GM19328 (cell line): ENCODE results near the gene ATG16L1.

Experiments
- ATAC-seq: cut with Tn5 transposase; IDR thresholded peaks from one replicate; pipeline ENCODE4 v1.9.1; 2021; ENCODE audit warnings: mild to moderate bottlenecking, moderate library complexity; ENCODE audit not compliant: unreplicated experiment

The ATG16L1 gene

DNA sequence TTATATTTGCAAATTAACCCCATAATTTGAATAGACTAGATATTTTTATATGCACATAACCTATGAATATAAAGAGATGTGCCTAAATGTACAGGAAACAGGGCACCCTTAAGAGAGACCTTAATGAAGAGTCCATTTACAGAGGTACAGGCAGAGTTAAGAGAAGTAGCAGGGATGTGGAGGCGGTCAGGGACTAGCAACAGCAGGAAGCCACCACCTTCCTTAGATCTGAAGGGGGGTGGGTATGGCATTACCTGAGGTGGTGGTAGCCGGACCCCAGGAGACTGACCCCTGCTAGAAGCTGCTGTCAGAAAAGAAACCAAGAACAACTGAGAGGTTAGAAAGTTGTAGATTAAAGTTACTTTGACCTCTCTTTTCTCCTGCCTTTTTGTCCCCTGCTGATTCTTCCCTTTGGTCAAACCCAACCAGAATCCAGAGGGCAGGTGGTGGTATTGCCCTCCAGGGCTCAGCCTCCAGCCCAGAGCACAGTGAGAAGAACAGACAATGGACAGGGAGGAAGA, 24.9 kb upstream of the ATG16L1 start:
- ATAC-seq: no peak

DNA sequence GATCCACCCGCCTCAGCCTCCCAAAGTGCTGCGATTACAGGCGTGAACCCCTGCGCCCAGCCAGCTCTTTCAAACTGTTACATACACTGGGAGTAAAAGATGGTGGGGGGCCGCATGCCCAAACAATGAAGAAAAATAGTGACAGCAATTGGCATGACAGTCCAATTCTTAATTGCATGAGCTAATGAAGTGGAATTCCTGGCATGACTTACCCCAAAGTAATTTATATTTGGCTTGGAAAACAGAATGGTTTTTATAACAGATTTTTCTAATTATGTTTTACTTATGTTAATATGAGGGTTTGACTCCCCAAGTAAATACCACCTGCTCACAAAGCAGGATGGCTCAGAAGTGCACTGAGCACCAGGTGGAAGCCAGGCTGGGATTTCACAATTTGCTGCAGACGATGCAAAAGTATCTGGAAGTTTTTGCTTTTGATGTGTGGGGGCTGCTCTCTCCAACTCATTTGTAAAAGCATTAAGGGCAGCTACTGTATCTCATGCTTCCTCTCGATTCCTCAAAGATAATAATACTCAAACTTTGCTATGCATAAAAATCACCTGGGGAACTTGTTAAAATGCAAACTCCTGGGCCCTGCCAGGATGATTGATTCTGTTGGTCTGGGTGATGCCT, 24.0 kb upstream of the ATG16L1 start:
- ATAC-seq: no peak

DNA sequence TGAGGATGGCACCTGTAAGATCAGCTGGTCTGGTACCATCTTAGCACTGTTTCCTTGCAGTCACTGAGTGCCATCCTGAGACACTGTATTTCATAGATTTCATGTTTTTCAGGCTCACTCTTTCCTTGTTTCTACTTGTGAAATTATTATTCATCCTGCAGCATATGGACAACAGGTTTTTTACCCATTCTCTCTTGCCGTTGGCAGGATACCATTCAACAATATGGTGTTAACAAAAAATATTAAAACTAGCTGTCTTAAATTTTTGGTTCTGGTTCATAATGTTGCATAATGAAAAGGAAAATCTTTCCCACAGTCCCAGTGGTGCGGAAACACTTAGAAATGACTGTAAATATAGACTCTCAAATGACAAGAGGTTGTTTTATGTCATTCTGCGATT, 23.1 kb upstream of the ATG16L1 start:
- no peak for ATAC-seq

DNA sequence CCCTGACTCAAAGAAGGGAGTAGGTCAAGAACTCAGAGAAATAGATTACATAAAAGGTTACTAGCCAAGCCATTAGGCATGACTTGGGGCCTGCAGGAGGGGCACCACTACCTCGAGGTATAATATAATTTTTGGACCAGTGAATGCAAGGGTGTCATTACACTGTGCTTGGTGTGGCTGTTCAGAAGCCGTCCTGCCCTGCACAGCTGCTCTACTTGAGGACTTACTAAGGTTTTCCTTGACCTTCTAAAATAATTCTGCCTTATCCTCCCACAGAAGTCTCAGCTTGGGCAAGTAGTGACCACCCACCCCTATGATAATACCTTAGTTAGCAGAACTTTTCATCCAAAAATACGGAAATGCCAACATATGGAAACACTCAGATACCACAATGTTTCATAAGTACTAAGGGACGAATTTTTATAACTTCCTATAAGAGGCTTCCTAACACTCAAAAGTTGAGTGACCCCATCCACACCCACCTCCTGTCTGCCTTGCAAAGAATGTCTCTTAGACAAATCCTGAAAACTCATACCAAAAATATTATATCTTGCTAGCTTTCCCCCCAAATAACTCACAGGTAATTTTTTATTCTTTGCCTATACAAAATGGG, 17.7 kb upstream of the ATG16L1 start:
- ATAC-seq: no peak

DNA sequence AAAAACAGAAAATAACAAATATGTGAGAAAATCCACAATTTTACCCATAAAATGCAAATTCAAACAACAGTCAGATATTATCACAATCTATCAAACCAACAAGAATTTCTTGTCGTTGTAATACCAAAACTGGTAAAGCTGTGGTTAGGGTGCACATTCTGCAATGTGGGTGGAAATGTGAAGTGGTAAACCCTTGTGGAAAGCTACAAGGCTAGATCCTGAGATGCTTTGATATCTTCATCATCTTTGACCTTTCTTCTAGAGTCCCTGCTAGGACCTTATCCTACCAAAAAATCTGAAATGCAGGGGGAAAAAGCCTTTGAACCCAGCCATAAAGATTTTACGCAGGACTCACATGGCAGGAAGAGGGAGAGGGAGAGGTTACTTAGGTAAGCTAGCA, 17.2 kb upstream of the ATG16L1 start:
- ATAC-seq: no peak

DNA sequence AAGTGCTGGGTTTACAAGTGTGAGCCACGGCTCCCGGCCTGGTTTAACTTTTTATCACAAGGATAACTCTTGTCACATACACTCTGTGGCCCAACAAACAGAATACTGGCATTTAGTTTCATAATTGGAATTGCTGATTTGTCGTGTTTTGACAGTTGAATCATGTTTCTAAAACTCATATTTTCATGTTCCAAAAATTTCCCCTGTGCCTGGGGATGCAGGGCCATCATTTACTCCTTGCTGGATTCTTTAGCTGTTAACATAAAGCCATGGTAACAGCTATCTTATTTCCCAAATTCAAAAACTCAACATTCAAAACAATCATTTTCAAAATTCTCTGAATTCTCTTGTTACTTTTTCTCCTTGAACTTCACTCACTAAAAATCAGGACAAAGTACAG, 16.5 kb upstream of the ATG16L1 start:
- no peak for ATAC-seq

DNA sequence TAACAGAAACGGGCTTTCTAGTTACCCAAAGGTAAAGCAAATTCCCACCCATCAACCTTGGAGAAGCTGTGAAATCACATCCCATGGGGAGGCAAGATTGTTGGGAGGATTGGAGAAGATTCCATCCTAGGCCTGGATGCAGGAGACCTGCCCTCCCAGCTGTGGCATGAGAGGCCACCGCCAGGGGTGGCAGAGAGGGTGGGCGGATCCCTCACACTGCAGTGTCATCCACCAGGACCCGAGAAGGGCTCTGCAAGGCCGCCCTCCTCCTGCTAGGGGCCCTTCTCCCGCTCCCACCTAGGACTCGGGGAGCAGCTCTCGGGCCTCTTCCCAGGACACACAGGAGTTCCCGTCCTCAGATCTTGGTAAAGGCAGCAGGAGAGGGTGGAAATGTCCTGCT, 15.5 kb upstream of the ATG16L1 start:
- no peak for ATAC-seq

DNA sequence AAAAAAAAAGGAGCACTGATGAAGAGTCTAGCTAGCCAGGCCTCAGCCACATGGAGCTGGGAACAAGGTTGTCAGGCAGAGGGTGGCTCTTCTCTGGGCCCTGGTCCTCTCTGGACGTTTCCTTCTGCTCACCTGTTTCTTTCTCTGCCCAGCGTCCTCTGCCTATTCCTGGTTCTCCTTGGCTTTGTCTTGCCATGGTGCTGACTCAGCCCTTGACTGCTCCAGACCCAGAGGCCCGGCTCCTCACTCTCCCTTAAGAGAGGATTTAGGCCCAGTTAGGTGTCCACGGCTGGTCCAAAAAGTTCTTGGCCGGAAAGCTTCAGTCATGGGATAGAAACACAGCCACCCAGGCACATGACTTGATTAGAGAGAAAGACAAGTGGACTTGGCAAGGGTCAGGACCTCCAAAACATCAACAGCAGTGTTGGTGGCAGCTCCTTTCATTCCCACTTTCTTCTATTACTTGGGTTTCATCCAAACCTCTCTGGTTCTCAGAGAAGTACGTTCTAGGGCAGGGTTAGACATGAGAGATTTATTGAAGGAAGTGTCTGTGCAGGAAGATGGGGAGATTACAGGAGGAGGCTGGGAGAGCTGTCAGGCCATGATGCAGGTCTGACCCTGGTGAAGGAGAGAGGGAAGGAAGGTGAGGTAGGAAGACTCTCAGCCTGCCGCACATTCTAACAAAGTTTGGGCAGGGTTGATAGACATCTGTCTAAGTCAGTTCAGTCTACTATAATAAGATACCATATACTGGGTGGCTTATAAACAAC, 14.5 kb upstream of the ATG16L1 start:
- ATAC-seq: no peak

DNA sequence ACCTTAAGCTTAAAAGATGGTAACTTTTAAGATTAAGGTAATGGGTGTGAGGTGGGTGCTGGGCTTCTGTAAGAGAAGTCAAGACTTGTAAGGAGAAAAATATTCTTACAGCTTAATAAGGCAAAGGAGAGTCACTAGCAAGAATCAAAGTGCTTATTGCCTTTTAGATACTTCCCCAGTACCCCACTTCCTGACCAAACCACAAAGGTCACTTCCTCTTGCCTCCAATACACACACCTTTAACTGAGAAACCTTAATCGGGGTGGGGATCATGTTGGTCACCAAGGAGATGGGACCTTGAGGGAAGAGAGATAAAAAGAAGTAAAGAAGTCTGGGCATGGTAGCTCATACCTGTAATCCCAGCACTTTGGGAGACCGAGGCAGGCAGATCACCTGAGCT, 10.6 kb upstream of the ATG16L1 start:
- no peak for ATAC-seq

DNA sequence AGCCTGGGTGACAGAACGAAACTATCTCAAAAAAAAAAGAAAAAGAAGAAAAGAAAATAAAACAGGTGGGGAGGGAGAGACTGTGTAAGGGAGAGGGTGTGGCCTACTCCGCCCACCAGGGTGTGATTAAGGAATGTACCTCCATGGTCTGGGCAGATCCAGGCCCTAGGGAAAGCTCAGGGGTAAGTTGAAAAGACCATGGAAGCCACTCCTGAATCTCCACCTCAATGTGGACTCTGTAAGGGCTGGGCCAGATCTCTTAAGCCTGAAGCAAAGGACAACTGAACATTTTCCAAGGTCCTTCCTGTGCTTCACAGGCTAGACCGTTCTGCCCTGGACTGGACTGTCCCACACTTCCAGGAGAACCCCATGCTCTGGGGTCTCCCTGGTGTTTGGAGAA, 9.7 kb upstream of the ATG16L1 start:
- no peak for ATAC-seq

DNA sequence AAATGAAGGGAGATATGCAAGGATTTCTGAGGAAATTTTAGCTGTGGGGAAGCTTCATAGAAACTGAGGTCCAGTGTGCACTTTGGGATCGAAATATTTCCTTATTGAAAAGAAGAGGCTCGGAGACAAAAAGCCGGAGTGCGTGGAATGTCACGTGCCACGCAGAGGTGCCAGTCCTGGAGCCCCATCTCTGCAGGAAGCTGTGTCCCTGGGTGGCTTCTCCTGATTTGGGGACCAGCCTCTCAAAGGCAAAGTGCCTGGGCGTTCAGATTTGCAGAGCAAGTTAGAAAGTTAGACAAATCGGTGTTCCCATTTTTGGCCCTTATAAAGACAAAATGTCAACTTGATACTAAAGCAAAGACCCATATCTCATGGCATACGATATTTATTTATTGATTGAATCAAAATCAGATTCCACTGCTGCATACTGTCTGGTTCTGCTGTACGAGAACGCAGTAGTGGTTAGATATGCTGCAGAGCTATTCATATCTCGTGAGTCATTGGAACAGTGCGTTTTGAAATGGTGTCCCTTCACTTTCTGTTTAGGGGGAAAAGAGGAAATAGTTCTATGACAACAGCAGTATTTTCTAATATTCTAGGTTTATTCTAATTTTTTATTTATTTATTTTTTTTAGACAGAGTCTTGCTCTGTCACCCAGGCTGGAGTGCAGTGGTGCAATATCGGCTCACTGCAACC, 9.1 kb upstream of the ATG16L1 start:
- no peak for ATAC-seq

DNA sequence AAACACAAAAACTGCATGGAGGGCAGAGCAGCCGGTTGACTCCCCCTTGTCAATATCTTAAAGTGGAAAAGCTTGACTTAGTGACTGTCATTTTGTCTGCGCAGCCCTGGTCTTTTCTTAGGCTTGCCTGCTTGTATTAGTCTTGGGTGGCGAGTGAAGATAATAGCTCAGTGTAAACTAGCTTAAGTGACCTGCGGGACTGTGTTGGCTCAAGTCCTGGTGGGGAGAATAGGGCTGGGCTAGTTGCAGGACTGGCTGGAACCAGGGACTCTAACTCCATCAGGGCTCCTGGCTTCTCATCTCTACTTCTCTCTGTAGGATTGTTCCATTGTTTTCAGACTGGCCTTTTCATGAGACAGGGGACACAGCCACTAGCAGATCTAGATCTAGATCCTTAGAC, 8.1 kb upstream of the ATG16L1 start:
- ATAC-seq: no peak

DNA sequence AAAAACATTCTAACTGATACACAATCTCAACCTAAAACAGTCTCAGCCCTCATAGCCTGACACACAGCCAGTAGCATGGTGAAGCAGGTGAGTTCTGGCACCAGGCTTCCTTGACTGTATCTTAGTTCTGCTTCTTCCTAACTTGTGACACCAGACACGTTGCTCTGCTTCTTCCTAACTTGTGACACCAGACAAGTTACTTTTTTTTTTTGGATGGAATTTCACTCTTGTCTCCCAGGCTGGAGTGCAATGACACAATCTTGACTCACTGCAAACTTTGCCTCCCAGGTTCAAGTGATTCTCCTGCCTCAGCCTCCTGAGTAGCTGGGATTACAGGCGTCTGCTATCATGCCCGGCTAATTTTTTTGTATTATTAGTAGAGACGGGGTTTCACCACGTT, 6.7 kb upstream of the ATG16L1 start:
- ATAC-seq: no peak

DNA sequence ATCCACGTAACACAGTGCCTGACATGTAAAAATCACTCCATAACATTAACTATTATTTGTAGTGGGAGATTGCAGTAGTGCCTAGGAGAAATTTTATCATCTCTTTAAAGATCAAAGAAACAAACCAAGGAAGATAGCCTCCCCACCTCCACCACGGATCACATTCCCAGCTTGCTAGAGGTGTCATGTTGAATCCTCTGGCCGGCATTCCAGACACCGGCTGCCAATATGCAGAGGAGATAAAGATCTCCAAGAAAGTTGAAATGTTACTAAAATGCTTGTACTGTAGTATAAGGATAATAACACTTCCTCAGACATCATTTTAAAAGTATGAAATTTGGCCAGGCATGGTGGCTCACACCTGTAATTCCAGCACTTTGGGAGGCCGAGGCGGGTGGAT, 6.1 kb upstream of the ATG16L1 start:
- no peak for ATAC-seq

DNA sequence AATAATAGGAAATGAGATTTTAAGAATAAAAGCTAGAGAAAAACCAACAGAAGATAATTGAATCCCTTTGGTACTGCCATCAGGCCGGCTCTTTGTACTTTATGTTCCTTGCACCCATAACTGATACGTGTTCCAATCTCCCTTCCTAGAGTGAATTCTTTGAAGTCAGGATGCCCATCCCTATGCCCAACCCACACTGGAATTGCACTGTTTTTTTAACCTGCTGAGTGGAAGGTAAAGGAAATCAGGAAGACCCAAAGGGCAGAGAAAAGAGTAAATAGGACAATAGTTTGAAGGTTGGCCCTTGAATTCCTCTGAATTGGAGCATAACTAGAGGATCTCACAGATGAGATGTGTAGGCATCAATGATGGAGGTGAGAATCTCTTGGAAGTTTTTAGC, 4.4 kb upstream of the ATG16L1 start:
- no peak for ATAC-seq

DNA sequence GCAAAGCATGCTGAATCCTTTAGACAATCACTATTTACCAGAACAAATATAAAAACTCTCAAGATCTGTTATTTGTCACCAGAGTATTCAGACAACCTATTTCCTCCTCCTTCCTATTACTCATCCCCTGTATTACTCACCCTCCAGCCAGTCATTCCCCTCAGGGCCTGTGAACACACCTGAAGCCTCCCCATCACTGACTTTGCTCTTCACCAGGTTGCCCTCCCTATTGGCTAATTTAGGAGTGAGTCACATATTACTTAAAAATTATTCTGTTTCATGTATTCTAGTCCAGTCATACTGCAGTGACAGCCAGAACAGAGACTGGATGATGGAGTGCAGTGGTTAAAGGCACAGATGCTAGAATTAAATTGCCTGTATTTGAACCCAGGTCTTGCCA, 3.7 kb upstream of the ATG16L1 start:
- ATAC-seq: no peak

DNA sequence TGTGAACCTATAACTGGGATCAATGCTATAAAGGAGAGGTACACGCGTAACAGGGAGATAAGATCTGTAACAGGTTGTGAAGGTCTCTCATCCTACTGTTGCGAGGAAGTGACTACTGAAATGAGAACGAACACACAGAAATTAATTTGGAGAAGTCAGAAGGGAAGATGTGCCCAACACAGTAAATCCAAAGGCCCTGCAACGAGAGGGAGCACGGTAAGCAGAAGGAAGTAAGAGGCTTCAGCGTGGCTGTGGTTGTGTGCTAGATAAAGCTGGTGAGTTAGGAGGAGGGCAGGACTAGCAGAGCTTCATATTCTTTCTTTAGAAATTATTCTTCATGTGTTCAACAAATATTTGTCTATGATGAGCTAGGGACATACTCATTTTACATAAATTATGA, 2.5 kb upstream of the ATG16L1 start:
- ATAC-seq: no peak

DNA sequence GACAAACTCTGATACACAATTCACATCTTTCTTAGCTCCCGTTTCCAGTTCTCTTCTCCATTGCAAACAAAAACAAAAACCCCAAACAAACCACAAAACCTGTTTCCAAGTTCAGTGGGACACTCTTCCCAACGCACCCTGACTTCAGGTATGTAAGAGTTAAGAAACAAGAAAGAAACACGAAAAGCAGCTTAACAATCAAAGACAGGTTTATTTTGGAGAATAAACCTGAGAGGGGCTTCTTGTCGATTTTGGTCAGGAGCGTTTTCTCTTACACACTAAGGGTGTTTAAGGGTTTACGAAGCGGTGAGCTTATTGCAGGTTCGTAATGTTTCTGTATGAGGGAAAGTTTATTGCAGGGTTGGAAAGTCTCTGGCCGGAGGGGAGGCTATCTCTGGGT, 905 bp upstream of the ATG16L1 start:
- no peak for ATAC-seq

DNA sequence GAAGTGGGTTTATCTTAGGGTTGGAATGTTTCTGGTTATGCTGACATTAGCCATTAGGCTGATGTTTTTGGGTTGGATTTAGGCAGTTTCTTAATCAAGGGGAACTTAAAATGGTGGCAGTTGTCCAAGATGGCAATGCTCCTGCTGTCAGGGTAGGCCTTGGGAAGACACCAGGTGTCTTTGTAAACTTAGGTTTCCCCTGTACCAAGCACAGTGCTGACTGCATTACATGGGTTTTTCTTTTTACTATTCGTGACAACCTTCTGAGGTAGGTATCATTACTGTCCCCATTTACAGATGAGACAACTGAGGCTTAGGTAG, 528 bp upstream of the ATG16L1 start:
- ATAC-seq: peak; percentile 16

DNA sequence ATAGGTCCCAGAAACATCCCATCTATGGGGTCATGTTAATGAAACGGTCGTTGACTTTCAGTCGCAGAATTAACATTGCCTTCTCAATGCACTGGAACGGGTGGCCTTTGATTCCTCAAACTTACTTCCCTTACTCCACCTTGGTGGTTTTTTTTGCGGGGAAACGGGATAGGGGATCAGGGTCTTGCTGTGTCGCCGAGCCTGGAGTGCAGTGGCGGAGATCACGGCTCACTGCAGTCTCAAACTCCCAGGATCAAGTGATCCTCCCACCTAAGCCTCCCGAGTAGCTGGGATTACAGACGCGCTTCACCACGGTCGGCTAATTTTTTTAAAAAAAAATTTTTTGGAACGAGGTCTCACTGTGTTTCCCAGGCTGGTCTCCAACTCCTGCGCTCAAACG, 754 bp downstream of the ATG16L1 start:
- no peak for ATAC-seq

DNA sequence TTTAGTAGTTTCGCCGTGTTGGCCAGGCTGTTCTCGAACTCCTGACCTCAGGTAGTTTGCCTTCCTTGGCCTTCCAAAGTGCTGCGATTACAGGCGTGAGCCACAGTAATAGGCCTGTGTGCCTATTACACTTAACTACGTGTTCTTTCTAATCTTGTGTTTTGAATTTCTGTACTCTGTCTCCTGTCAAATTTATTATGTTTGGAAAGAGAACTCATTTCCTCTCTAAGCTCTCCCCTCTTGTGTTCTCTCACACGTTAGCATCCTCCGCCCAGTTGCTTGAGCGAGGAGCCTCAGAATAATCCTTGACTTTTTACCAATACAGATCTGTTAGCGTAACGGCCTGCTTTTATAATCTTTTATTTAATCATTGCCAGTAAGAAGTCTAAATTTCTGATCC, 3.7 kb downstream of the ATG16L1 start:
- no peak for ATAC-seq

DNA sequence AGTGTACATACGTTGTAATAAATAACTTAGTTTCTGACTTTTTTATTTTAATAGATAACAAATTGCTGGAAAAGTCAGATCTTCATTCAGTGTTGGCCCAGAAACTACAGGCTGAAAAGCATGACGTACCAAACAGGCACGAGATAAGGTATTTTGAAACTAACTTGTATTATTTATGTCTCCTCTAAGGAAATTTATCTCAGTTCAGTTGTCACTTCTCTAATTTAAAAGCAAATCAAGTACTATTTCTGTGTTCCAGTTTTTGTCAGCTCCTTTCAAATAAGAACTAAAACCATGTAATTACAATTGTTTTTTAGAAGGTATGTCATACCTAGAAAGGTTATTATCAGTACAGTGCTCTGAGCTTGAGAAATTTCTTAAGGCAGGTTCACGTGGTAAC, 4.6 kb downstream of the ATG16L1 start:
- no peak for ATAC-seq
